Endothelial cell of hepatic sinusoid (primary cell): Measurements from ENCODE around the gene B3GNT5.

Source experiments
- in situ Hi-C: cut with HindIII; loops from 2 replicates; pipeline ENCODE4 v1.10.0; 2017; ENCODE audit warnings: low sequenced_read_pairs

The B3GNT5 gene, protein sequence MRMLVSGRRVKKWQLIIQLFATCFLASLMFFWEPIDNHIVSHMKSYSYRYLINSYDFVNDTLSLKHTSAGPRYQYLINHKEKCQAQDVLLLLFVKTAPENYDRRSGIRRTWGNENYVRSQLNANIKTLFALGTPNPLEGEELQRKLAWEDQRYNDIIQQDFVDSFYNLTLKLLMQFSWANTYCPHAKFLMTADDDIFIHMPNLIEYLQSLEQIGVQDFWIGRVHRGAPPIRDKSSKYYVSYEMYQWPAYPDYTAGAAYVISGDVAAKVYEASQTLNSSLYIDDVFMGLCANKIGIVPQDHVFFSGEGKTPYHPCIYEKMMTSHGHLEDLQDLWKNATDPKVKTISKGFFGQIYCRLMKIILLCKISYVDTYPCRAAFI

DNA sequence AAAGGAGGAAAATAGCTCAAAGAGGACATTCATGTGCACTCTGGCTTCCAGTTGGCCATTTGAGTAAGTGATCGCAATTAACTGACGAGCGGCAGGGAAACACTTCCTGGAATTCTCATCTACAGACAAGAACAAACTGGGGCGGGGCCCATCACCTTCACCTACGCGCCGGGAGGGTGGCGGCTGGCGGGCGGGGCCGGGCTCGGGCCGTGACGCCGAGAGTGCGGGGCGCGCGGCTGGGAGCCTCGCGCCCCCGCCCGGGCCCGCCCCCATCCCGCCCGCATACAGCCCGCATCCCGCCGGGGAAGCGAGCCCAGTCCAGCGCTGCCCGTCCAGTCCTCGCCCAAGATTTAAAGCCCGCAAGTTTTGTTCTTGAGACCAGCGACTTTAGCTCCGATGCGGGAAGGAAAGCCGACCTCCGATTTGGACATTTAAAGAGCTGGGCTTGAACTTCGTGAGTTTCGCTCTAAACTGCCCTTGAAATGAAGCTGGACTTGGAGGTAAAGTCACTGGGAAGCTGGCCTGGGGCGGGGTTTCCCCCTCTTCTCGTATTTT, at the start of gene B3GNT5:
B3GNT5 (plus strand) TSS at position 281 of the 555 bp plus-strand sequence. CDS start 16,546 bp downstream, outside the sequence.
- in situ Hi-C loops = no loop called here

DNA sequence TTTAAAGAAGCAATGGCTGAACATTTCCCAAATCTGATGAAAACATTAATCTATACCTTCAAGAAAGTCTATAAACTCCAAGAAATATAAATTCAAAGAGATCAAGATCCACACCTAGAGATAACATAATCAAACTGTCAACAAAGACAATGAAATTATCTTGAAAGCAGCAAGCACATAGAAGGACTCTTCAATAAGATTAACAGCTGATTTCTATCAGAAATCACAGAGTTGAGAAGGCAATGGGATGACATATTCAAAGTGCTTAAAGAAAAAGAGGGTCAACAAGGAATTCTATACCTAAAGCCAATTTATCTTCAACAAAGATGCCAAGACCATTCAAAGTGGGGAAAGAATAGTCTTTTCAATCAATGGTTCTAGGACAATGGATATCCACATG, 49.4 kb upstream of the B3GNT5 start:
- in situ Hi-C loops = no loop called here

DNA sequence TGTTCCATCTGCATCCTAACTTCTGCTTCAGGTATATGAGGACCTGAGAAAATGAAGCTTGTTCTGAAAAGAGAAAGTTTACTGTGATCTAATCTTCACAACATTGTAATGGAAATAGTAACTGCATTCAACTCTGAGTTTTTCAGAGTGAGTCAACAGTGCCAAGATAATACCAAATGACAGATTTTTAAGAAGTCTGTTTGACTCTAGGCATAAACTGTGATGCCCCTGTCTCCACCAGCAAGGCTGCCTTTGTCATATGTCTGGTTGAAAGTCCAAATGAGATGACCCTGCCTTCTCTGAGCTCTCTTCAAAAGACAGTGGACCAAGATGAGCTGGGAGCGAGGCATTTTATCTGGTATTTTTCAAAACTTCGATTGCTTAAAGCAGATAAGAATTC, 44.8 kb upstream of the B3GNT5 start:
- in situ Hi-C loops = no loop called here

DNA sequence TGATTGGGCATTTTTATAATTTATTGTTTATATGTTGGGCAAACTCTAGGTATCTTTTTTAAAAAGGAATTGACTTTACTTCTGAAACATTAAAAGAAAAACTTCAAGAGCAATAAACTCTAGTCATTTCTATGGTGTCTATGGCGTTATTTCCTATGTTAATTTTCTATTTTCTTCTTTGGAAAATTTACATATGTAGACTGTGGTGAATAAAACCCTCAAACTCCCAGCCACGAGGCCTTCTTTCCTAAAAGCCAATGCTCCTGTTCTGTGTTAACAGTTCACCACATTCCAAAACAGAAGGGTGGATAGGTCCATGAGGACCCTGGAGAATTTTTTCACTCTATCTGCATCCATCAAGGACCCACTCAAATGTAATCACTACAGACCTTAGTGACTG, 44.3 kb upstream of the B3GNT5 start:
- in situ Hi-C loops = no loop called here

DNA sequence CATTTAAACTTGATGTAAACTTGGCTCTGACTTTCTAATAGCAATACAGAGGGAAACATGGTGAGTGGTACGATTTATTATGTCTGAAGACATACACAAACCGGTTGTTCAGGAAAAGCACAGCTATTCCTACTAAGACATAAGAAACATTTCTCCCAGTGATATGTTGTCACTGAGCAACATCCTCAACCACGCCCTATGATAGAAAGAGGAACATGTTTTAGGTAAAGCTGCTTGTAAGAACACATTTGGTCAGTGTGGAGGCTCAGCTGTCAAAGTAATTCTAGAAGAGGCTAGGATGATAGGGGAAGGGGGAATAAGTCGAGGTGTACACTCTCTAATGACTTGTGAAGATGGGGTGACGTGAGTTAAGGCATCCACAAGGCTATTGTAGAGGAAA, 42.7 kb upstream of the B3GNT5 start:
- in situ Hi-C loops = no loop called here

DNA sequence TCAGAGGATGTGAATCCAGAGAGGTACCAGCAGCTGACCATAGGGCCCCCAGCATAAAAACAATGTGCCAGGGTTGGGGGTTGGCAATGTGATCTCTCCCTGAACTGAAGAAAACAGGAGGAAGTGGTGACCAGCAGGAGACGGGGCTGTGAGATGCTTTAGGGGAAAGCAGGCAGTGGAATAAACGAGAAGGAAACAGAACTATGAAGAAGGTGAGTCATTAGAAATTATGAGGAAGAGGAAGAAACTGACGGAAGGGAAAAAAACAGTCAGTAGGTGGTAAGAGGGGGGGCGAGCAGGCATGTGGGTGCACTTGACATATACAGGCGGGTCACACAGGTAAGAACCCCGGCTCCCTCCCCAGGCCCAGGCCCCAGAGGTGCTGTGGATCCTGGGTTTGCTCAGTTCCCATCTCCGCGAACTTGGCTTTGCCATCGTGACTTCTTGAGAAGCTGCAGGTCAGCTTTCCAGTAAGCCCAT, 42.2 kb upstream of the B3GNT5 start:
- in situ Hi-C loops = no loop called here

DNA sequence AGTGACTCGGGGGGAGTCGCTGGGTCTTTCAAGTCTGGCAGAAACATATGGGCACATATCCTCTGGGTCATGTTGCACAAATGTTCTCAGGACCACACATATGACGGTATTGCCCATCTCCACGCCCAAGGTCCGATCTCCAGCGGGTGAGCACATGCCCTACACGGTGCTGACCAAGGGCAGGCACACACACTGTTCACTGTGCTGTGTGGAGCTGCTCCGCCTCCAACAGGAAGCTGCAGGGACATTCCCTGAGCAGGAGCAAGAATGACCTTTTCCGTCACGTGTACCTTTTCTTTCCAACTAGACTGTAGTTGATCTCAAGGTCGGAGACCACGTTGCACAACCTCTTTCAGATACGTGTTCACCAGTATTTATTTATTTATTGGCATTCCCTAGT, 41.7 kb upstream of the B3GNT5 start:
- in situ Hi-C loops = no loop called here

DNA sequence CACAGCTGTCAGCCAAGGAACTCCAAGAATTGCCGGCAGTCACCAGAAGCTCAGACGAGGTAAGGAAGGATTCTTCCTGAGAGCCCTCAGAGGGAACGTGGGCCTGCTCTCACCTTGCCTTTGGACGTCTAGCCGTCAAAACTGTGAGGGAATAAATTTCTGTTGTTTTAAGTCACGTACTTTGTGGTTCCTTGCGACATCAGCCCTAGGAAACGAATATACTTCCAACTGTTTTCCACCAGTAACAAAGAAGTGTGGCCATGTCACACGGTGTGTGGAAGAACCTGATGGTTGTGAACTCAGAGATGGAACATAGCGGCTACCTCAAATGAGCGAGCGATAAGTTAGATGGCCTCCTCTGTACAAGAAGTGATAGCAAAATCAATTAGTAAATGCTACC, 41.0 kb upstream of the B3GNT5 start:
- in situ Hi-C loops = no loop called here

DNA sequence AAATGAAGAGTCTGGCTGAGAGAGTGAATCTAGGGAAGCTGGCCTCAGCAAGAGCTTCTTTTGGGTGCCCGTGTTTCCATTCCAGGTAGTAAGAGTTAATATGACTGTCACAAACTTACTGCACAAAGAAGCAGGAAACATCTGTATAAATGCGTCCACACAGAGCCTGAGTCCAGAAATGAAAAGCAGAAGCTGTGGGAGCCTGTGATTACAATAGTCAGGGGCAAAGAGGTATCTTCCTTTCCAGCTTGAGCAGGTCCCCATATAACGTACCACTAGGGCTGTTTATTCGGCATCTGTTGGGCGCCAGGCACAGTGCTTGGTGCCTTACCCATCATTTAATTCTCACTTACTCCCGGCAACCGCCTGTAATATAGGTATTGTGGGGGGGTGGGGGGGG, 40.5 kb upstream of the B3GNT5 start:
- in situ Hi-C loops = no loop called here

DNA sequence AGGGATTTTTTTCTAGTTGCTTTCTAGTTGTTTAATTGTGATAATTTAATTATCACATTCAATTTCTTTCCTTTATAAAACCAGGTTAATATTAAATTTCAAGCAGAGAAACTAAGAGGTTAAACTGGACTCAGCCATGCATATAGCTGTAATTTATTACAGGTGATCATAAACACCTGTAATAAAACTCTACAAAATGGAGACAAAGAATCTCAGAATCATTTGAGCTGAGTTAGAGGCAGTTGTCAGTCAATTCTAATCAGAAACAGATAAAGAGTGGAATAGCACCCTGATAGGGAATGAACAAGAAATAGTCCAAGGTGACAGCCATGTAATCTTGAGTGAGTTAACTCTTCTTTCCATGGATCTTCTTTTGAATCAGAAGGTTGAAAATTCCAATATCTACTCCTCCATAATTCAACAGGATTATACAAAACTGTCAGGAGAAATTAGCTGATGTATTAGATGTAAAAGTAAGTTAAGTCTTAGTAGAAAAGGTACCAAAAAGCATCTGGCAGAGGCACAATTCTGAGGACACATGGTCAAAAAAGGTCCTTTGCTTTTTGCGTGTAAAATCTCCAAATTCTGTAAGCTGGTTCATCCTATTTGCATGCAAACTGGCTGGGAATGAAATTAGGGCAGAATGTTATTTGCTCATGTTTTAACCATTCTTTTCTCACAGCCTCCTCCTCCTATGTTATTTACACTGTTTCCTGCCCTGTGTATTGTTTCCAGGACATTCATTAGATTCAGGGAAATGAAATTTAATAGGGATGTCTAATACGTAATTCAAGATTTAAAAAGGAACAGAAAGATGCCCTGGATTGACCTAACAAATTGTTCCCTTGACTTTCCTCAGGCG, 39.4 kb upstream of the B3GNT5 start:
- in situ Hi-C loops = no loop called here

DNA sequence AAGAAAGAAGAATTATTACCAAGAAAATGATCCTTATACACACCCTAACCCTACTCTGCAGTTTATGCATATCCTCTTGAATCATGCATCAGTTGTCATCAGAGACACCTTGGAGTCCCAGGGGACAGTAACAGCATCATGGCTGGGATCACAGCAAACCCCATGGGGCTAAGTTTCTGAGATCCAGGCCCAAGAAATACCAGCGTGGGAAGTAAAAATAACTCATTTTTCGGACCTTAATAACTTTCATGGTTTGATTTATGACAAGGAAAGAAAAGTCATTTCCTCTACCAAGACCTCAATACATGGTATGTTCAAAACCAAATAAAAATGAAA, 38.8 kb upstream of the B3GNT5 start:
- in situ Hi-C loops = no loop called here

DNA sequence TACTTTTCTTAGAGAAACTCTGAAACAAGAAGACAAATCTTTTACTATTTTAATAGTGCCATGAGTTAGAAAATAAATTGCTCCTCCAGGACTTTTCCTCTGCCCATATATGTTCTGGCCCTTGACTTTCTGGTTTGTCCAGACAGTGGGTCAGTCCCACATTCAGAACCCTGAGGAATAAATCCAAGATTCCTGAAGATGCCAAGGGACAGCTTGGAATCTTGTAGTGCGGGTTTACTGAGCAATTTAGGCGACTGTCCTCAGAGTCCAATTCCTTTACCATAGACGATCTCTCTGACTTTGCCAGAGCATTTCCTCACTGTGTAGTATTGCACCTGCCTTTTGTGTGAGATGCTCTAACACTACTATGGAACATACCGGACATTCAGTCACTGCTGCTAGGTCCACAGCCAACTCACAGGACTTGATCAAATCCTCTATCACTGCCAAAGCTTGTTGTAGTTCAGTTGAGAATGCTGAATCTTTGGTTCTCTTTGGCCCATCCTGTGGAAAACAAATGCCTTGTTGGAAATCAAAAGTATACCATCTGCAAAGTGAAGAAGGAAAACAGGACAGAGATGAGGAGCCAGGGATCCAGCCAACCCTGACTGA, 37.4 kb upstream of the B3GNT5 start:
- in situ Hi-C loops = loop anchor here (5.0 kb wide), 1 partner anchor 102 kb away; no protein-coding TSS in a partner anchor

DNA sequence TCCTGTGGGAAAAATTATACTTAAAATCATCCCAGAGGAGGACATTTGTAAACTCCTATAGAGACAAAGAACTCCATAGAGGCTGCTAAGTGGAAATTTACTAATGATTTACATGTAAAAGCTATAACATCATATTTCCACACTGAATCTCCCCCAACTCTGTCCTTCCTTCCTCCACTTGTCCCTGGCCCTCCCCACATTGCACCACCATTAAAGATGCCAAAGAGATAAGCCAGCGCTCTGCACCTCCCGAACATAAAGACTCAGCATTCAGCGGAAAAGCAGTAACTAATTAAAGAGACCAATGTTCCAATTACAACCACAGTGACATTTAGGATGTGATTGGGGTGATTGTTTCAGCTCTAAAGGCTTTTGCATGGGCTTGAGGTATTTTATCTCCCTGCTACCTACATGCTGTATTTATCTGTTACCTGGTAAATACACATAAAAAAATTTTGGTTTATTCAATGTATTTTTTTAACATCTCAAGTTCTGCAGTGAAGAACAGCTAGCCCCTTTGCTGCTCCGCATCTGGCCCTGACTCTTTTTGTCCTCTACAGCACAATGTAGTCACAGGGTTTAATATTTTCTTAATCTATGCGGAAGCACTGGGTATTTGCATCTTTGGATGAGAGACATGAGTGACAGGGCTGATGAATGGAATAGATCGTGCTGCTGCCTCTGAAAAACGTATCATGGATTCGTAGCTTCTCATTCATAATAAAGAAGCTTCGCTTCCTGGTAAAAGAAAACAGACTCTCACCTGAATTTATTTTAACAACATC, 35.3 kb upstream of the B3GNT5 start:
- in situ Hi-C loops = loop anchor here (5.0 kb wide), 1 partner anchor 100 kb away; no protein-coding TSS in a partner anchor

DNA sequence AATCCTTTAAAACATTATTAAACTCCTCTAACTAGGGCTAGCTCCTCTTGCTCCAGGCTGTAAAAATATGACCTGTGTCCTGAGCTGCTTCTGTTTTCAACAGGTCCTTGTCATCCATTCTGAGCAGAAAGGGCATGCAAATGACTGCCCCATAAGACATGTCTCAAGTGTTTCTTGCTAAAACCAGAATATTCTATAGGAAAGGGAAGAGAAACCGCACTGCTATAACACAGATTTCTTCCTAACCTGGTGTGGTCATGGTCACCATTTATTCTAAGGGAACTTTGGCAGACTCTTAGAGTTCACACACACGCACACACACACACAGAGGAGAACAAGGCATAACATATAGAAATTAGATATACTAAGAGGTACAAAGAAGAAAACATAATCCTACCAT, 34.2 kb upstream of the B3GNT5 start:
- in situ Hi-C loops = loop anchor here (5.0 kb wide), 1 partner anchor 98 kb away; no protein-coding TSS in a partner anchor

DNA sequence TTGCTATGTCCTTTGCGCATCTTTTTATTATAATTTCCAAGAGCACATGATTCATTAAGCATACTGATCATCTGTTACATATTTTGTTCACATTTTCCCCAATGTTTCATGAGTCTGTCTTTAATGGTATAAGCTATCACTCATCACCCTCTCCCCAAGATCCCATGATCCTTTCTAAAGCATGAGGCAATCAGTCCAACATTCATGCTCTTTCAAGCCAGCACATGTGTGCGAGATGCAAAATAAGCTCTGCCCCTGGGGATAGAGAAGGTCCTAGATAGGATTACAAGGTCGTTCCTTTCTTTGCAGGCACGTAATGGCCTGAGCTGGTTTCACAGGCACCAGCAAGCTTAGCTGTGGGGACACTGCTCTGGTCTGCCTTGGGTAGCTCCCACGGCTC, 32.2 kb upstream of the B3GNT5 start:
- in situ Hi-C loops = no loop called here

DNA sequence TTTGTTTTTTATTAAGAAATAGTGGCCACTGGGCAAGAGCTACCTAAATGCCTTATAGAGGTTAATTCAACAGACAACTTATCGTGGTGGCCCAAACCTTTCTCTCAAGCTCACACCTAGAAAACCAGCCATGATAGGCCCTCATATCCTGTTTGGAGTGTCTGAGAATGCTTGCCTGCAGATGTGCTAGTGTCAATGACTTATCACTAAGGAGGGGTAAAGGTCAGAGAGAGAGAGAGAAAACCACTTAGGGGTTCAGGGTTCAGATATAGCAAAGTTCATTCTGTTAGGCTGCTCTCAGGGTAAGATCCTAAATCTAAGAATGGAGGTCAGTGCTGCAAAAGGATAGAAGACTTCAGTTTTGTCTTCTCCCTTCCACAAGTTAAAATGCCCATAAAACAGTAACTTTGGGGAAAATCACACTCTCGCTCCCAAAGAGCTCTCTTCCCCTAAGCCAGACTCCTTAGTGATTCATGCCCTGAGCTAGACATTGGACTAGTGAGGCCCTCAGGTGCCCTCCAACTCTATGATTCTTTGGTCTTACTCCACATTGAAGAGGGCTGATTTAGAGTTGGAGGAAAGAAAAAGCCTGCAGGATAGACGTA, 30.3 kb upstream of the B3GNT5 start:
- in situ Hi-C loops = no loop called here

DNA sequence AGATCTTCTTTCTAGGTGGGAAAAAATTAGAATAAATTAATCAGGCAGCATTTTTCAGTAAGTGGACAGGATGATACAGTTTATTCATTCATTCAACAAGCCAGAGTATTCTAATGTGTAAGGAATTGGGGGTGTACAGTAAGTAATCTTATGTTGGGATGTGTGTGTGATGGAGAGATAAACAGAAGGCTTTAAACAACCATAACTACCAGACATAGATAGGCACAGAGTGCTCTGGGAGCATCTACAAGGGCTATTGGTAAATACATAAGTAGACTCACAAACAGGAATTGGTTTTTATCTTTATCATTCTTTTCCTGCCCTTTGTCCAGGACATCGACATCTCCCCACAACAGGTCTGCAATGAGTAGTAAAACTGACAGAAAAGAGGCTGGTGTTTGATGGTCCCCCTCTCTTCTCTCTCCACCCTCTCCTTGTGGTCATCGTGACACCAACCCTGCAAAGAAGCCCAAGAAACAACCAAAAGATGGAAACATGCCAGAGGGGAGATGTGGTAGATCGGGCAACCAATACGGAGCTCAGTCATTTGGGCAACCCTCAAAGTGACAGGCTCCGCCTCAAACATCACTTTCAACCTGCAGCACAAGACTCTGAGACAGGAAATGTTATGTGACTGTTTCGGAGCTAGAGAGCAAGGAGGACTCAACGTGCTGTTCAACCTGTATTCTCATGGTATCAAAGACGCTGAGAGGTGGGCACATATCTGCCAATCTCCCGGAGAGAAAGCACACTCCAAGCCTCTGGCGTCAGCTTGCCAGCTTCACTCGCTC, 28.7 kb upstream of the B3GNT5 start:
- in situ Hi-C loops = no loop called here

DNA sequence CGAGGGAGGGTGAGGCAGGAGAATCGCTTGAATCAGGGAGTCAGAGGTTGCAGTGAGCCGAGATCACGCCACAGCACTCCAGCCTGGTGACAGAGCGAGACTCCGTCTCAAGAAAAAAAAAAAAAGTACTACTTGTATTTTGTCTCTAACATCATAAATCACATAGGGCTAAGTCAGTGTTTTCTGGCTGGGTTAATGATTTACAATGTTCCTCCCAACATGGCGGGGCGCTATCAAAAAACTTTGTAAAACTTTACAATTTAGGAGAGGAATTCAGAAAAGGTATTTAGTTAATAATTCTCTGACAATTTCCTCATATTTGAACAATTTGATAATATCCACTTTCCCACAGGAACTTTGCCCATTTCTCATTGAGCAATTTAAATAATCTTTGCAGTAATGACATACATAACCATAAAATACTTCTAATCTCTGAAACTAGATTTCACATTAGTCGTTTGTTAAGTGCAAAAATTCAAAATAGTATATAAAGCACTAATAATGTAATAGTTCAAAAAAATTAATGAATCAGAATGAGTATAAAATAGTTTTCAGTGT, 26.6 kb upstream of the B3GNT5 start:
- in situ Hi-C loops = no loop called here

DNA sequence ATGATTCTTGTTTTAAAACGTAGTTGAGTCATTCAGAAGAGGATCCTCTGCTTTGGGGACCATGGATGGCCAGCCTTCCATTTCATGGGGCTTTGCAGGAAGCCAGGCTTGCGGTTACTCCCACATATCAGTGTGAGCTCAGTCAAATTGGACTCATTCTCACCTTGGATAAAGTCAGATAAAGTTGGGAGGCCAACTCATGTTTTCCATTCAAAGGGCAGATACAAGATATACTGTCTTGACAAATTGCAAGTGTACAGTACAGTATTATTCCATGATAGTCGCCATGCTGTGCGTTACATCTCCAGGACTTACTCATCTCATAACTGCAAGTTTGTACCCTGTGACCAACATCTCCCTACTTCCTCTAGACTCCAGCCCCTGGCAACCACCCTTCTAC, 25.5 kb upstream of the B3GNT5 start:
- in situ Hi-C loops = no loop called here
